CD4-positive, alpha-beta memory T cell (primary cell): ENCODE results near the gene ADRM1. TPM values are rescaled to one million over a fixed set of nuclear protein-coding genes. Genes with fewer than 3 reads are reported as not detected.

Experiments
- CTCF ChIA-PET: fragments of 350-600 bp; sonication (Branson Sonifier 250); formaldehyde crosslinking; loops from one replicate; lab custom pipeline; 2021; ENCODE audit warnings: inconsistent platforms; ENCODE audit not compliant: partially characterized antibody; lab: Charles Lee
- POLR2A ChIA-PET: fragments of 350-600 bp; sonication (Branson Sonifier 250); formaldehyde crosslinking; loops from one replicate; lab custom pipeline; 2021; ENCODE audit not compliant: partially characterized antibody; lab: Charles Lee
- DNase-seq, 5 donors: peaks; one replicate each; pipeline versions ENCODE4 v3.0.0 to v3.0.0-alpha.2; 2020 to 2022; ENCODE audit warnings: mixed read lengths in 1 of 5
- H3K27ac ChIP-seq: one replicate; pipeline ENCODE4 v1.7.0; 2013; ENCODE audit warnings: low read depth, low read length
- H3K27me3 ChIP-seq: 2 replicates; pipeline ENCODE4 v1.7.0; 2013; ENCODE audit warnings: mild to moderate bottlenecking, low read length, moderate library complexity; ENCODE audit not compliant: insufficient read depth
- H3K36me3 ChIP-seq: 2 replicates; pipeline ENCODE4 v1.7.0; 2013; ENCODE audit warnings: mild to moderate bottlenecking, low read length, moderate library complexity; ENCODE audit not compliant: insufficient read depth
- H3K4me1 ChIP-seq: 2 replicates; pipeline ENCODE4 v1.7.0; 2013; ENCODE audit warnings: mild to moderate bottlenecking, low read length, moderate library complexity; ENCODE audit not compliant: insufficient read depth
- H3K4me3 ChIP-seq, 2 donors: one replicate each; pipeline ENCODE4 v1.7.0; 2013; ENCODE audit warnings: low read length in 2 of 2, mild to moderate bottlenecking in 1 of 2
- H3K9me3 ChIP-seq, 2 donors: one replicate each; pipeline ENCODE4 v1.7.0; 2013; ENCODE audit warnings: low read length in 2 of 2, control low read depth in 1 of 2; ENCODE audit not compliant: control insufficient read depth in 1 of 2
- H3K27ac Mint-ChIP-seq, 7 donors: one replicate each; pipeline ENCODE4 v1.8.0; 2020 to 2021; ENCODE audit warnings: mixed read lengths in 7 of 7, mild to moderate bottlenecking in 6 of 7, inconsistent platforms in 3 of 7, moderate library complexity in 3 of 7
- H3K27me3 Mint-ChIP-seq, 2 donors: one replicate each; pipeline ENCODE4 v1.8.0; 2020 to 2021; ENCODE audit warnings: mixed read lengths in 2 of 2
- H3K36me3 Mint-ChIP-seq, 2 donors: one replicate each; pipeline ENCODE4 v1.8.0; 2020 to 2021; ENCODE audit warnings: mixed read lengths in 2 of 2, inconsistent platforms in 1 of 2, mild to moderate bottlenecking in 1 of 2
- H3K4me1 Mint-ChIP-seq, 4 donors: one replicate each; pipeline ENCODE4 v1.8.0; 2020 to 2021; ENCODE audit warnings: mixed read lengths in 4 of 4, mild to moderate bottlenecking in 1 of 4
- H3K4me3 Mint-ChIP-seq, 8 donors: one replicate each; pipeline ENCODE4 v1.8.0; 2020 to 2021; ENCODE audit warnings: mixed read lengths in 8 of 8, mild to moderate bottlenecking in 7 of 8, moderate library complexity in 6 of 8, inconsistent platforms in 3 of 8
- H3K9me3 Mint-ChIP-seq, 8 donors: one replicate each; pipeline ENCODE4 v1.8.0; 2020 to 2021; ENCODE audit warnings: mixed read lengths in 8 of 8, mild to moderate bottlenecking in 5 of 8, inconsistent platforms in 3 of 8, moderate library complexity in 1 of 8
- intact Hi-C: fragments of 100-400 bp; cut with micrococcal nuclease; formaldehyde crosslinking; loops from one replicate; pipeline ENCODE4 v1.15.1; 2023
- polyA plus RNA-seq, 2 donors: library from polyadenylated mRNA; unstranded; fragments of 300-500 nt; fragmentation: Illumina TruSeq; gene quantifications; one replicate each; pipeline ENCODE4 v1.2.3, GENCODE V29; 2021
- total RNA-seq, 2 experiments: library from RNA; stranded (reverse); gene quantifications; one replicate each; pipeline ENCODE4 v1.2.3, GENCODE V29; 2021

ADRM1 gene
- total and polyA plus RNA-seq, 4 experiments from 2014 or later = 59.4 to 102 (median 79.0) TPM

DNA sequence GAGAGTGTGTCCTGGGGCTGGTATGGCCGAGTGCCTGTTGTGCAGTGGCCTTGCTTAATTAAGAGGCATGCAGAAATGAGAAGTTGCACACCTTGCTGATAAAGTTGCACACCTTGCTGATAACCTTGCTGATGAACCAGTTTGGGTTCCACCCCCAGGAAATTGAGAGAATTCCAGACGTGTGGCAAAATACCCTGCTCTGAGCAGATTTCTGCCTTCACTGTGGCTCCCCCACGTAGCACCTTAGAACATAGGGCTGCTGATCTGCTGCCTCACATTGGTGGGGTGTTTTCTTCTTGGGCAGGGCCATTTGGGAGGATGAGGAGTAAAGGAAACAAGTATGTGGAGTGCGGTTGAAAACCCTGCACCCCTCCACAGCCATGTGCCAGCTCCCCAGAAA lies 22.5 kb upstream of the ADRM1 start:
- H3K27ac ChIP-seq = no peak overlapping the region
- Mint-ChIP-seq H3K4me1 (peaks cover 0 to 2% (median under 1%) of the 10 kb centered on the region in 4 donors), H3K27ac (no peak overlapping the region), H3K9me3 (no peaks in the 10 kb centered on the region), H3K36me3 (peaks cover 54 to 75% of the 10 kb centered on the region in 2 donors), H3K4me3 (no peak overlapping the region), H3K27me3 (no peaks in the 10 kb centered on the region)
- no peak overlapping the region for H3K4me3 ChIP-seq
- CTCF ChIA-PET = no interaction called here
- no peaks in the 10 kb centered on the region for H3K9me3 ChIP-seq
- H3K36me3 ChIP-seq = peaks cover 55% of the 10 kb centered on the region
- no peaks in the 10 kb centered on the region for H3K4me1 ChIP-seq
- intact Hi-C loops = no loop called here
- no peaks in the 10 kb centered on the region for H3K27me3 ChIP-seq
- DNase-seq = no peak
- POLR2A ChIA-PET = no interaction called here

DNA sequence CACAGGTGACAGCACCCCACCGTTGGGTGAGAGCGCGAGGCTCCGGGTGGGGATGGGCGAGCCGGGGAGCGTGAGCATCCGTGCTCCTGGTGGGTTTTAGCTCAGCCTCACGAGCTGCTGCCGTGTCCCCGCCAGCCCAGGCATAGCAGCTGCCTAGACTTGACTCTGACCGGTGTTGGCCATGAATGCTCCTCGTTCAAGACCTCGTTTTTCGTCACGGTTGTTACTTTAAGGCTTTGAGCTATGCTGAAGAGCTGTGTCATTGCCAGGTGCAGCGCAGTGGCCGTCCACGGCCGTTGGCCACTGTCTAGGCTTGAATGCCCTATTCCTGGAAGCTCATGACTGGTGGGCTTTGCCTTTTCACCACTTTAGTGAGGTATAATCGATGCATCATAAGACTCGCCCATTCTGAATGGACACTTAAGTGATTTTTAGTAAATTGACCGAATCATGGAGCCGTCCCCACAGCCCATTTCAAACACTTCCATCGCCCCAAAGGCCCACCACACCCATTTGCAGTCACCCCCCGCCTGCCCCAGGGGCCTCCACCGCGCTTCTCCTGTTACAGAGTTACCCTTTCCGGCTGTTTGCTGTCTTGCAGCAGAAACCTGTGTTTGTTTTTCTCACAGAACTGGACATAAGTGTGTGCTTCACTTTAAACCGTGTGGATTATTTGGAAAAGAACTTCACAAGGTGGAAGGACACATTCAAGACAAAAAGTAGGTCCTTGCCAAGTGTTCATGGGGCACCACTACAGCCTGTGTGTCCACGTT lies 21.4 kb upstream of the ADRM1 start:
- CTCF ChIA-PET = no interaction called here

DNA sequence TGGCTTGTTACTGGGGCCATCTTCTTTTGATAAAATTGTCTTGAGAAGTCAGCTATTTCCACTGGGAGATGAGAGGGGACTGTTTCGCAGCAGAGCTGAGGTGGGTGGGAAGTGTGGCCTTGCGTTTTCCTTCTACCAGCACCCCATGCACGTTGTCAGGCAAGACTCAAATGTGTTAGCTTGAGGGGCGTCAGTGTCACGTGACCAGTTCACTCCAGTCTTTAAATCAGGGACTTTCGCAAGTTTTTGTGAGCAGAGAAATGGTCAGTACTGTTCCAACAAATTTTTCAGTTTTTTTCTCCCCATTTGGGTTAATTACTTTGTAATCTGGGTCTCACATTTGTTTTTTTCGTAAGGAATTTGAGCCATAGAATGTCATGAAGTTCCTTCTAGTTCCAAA lies 20.7 kb upstream of the ADRM1 start:
- no peak overlapping the region for H3K4me3 Mint-ChIP-seq
- H3K9me3 ChIP-seq = no peaks in the 10 kb centered on the region
- CTCF ChIA-PET = no interaction called here

More for the DNA sequence above, 21.4 kb upstream of the ADRM1 start:
- H3K27me3 Mint-ChIP-seq = no peaks in the 10 kb centered on the region
- no peak overlapping the region for H3K27ac ChIP-seq
- no peaks in the 10 kb centered on the region for H3K9me3 ChIP-seq
- intact Hi-C loops = no loop called here
- no peak for DNase-seq
- POLR2A ChIA-PET = no interaction called here
- H3K36me3 ChIP-seq = peaks cover 65% of the 10 kb centered on the region
- no peak overlapping the region for H3K4me3 ChIP-seq
- no peaks in the 10 kb centered on the region for H3K9me3 Mint-ChIP-seq
- no peaks in the 10 kb centered on the region for H3K4me1 ChIP-seq
- H3K4me3 Mint-ChIP-seq = no peak overlapping the region
- H3K27me3 ChIP-seq = no peaks in the 10 kb centered on the region
- peak overlapping the region in 1 of 7 donors; percentile 15 for H3K27ac Mint-ChIP-seq
- peaks cover 0 to 2% (median under 1%) of the 10 kb centered on the region in 4 donors for H3K4me1 Mint-ChIP-seq
- H3K36me3 Mint-ChIP-seq = peaks cover 51 to 72% of the 10 kb centered on the region in 2 donors

DNA sequence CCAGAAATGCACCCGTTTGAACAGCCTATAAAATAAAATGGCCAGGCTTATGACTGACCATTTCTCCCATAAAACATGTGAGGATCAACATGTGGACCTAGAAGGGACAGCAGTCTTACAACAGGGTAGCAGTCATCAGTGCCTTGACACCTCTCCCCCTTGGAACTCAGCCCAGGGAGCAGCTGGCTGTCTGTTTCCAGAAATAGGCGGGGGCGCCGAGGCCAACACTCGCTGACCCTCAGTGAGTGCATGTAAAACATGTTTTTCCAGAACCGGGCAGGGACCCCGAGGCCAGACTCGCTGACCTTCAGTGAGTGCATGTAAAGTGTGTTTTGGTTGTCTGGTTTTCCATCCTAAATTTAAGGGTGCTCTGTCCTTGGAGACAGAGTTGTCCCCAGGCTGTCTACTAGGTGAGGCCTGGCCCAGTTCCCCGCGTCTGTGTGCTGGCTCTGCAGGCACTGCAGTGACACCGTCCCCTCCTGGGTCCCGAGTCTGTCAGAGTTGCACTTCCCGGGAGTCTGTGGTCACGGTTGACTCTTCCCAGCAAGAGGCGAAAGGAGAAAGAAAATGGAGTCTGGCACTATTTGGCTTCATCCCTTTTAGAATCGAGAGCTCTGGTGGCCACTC lies 19.8 kb upstream of the ADRM1 start:
- POLR2A ChIA-PET = interaction anchor here (0.6 kb wide), 1 partner anchor 95 kb away, joined by 3 read pairs; no protein-coding TSS in a partner anchor

More for the DNA sequence above, 20.7 kb upstream of the ADRM1 start:
- no peaks in the 10 kb centered on the region for H3K4me1 ChIP-seq
- no peaks in the 10 kb centered on the region for H3K27me3 Mint-ChIP-seq
- intact Hi-C loops = no loop called here
- peaks cover 71% of the 10 kb centered on the region for H3K36me3 ChIP-seq
- H3K27me3 ChIP-seq = no peaks in the 10 kb centered on the region
- H3K9me3 Mint-ChIP-seq = no peaks in the 10 kb centered on the region
- no peak overlapping the region for H3K4me3 ChIP-seq
- H3K27ac Mint-ChIP-seq = peak overlapping the region in 1 of 7 donors; percentile 50
- no peak for DNase-seq
- H3K27ac ChIP-seq = no peak overlapping the region
- peaks cover 51 to 73% of the 10 kb centered on the region in 2 donors for H3K36me3 Mint-ChIP-seq
- peaks cover 0 to 2% (median under 1%) of the 10 kb centered on the region in 4 donors for H3K4me1 Mint-ChIP-seq
- POLR2A ChIA-PET = no interaction called here

DNA sequence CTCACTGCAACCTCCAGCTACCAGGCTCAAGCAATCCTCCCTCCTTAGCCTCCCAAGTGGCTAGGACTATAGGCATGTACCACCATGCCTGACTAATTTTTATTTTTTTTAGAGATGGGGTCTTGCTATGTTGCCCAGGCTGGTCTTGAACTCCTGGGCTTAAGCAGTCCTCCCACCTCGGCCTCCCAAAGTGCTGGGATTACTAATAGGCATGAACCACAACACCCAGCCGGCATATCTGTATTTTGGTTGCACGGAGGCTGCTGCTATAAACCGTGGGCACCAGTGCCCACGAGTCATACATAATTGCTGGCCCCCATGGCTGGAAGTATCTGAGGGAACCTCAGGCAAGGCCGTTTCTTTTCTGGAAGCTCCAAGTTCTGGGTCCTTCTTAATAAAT lies 18.3 kb upstream of the ADRM1 start:
- H3K27ac ChIP-seq = no peak overlapping the region
- Mint-ChIP-seq H3K27ac (no peak overlapping the region), H3K36me3 (peaks cover 38 to 63% of the 10 kb centered on the region in 2 donors), H3K4me1 (no peaks in the 10 kb centered on the region), H3K4me3 (no peak overlapping the region), H3K9me3 (no peaks in the 10 kb centered on the region), H3K27me3 (no peaks in the 10 kb centered on the region)
- H3K9me3 ChIP-seq = no peaks in the 10 kb centered on the region
- ChIA-PET CTCF (no interaction called here), POLR2A (no interaction called here)
- no peaks in the 10 kb centered on the region for H3K4me1 ChIP-seq
- peaks cover 62% of the 10 kb centered on the region for H3K36me3 ChIP-seq
- H3K27me3 ChIP-seq = no peaks in the 10 kb centered on the region
- DNase-seq = no peak
- intact Hi-C loops = no loop called here
- no peak overlapping the region for H3K4me3 ChIP-seq

More for the DNA sequence above, 19.8 kb upstream of the ADRM1 start:
- Mint-ChIP-seq H3K36me3 (peaks cover 49 to 65% of the 10 kb centered on the region in 2 donors), H3K4me1 (peaks cover 0 to 2% (median under 1%) of the 10 kb centered on the region in 4 donors), H3K9me3 (no peaks in the 10 kb centered on the region), H3K27ac (no peak overlapping the region), H3K27me3 (no peaks in the 10 kb centered on the region), H3K4me3 (no peak overlapping the region)
- Histone ChIP-seq H3K27me3 (no peaks in the 10 kb centered on the region), H3K27ac (no peak overlapping the region), H3K9me3 (no peaks in the 10 kb centered on the region), H3K4me3 (no peak overlapping the region), H3K4me1 (no peaks in the 10 kb centered on the region), H3K36me3 (peaks cover 71% of the 10 kb centered on the region)
- CTCF ChIA-PET = no interaction called here
- DNase-seq = no peak
- intact Hi-C loops = no loop called here

DNA sequence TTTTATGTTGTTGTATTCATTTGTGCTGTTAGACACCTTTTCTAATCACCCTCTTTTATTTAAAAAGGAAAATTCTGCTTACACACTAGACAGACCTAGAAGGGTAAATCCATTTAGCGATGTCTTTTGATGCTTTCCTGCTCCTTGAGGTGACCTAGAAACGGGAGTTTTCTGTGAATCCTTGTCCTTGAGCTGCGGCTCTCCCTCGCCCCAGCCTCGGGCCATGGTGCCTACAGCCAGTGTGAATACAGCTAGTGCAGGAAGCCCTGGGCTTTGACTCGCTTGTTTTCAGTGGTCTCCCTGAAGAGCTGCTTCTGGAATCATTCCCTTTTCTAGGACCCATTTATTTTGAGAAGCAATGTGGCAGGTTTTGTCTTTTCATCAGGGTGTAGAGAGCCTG lies 17.6 kb upstream of the ADRM1 start:
- Histone ChIP-seq H3K9me3 (no peaks in the 10 kb centered on the region), H3K4me3 (no peak overlapping the region), H3K27me3 (no peaks in the 10 kb centered on the region), H3K4me1 (no peaks in the 10 kb centered on the region), H3K36me3 (peaks cover 55% of the 10 kb centered on the region), H3K27ac (no peak overlapping the region)
- no peaks in the 10 kb centered on the region for H3K4me1 Mint-ChIP-seq
- ChIA-PET CTCF (interaction anchor here (1.3 kb wide), 1 partner anchor 16 kb away, joined by 3 read pairs; no protein-coding TSS in a partner anchor), POLR2A (no interaction called here)
- H3K27ac Mint-ChIP-seq = no peak overlapping the region
- DNase-seq = no peak
- intact Hi-C loops = no loop called here
- H3K36me3 Mint-ChIP-seq = peaks cover 31 to 60% of the 10 kb centered on the region in 2 donors
- no peaks in the 10 kb centered on the region for H3K27me3 Mint-ChIP-seq
- H3K9me3 Mint-ChIP-seq = no peaks in the 10 kb centered on the region
- no peak overlapping the region for H3K4me3 Mint-ChIP-seq

DNA sequence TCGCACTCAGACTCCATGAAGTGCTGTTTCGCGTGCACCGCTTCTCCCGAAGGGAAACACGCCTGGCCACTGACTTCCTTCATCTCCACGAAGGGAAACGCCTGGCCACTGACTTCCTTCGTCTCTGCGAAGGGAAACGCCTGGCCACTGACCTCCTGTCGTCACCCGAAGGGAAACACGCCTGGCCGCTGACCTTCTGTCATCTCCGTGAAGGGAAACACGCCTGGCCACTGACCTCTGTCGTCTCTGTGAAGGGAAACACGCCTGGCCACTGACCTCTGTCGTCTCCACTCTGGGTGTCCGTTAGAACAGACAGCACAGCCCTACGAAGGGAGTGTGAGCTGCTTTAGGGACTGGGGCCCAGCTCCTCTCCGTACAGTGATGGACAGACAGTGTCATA lies 17.1 kb upstream of the ADRM1 start:
- H3K4me1 ChIP-seq = no peaks in the 10 kb centered on the region
- H3K36me3 Mint-ChIP-seq = peaks cover 26 to 55% of the 10 kb centered on the region in 2 donors

More for the DNA sequence above, 17.1 kb upstream of the ADRM1 start:
- Mint-ChIP-seq H3K9me3 (no peaks in the 10 kb centered on the region), H3K4me3 (no peak overlapping the region), H3K4me1 (no peaks in the 10 kb centered on the region), H3K27me3 (no peaks in the 10 kb centered on the region), H3K27ac (no peak overlapping the region)
- Histone ChIP-seq H3K27ac (no peak overlapping the region), H3K27me3 (no peaks in the 10 kb centered on the region), H3K4me3 (no peak overlapping the region), H3K9me3 (no peaks in the 10 kb centered on the region), H3K36me3 (peaks cover 49% of the 10 kb centered on the region)
- intact Hi-C loops = no loop called here
- CTCF ChIA-PET = interaction anchor here (1.3 kb wide), 1 partner anchor 15 kb away, joined by 3 read pairs; no protein-coding TSS in a partner anchor
- POLR2A ChIA-PET = no interaction called here
- DNase-seq = no peak
